ENCODE measurements around the gene SNCG. TPM values are rescaled to one million over a fixed set of nuclear protein-coding genes. Genes with fewer than 3 reads are reported as not detected.

SNCG gene
- total RNA-seq, 1 donor from 2014 or later, result 14.6 TPM

- no peak for DNase-seq (ENCODE audit: low spot score, unreplicated experiment)
- Mint-ChIP-seq H3K4me1 (ENCODE audit: low read depth) (peaks cover 9% of the 10 kb centered on the region), H3K27me3 (peaks cover 7% of the 10 kb centered on the region), H3K36me3 (ENCODE audit: insufficient read depth) (no peaks in the 10 kb centered on the region), H3K9me3 (ENCODE audit: low read depth) (peaks cover 4% of the 10 kb centered on the region), H3K4me3 (ENCODE audit: low read depth) (no peak overlapping the region), H3K27ac (no peak overlapping the region)
- TF ChIP-seq, protein P1, sequence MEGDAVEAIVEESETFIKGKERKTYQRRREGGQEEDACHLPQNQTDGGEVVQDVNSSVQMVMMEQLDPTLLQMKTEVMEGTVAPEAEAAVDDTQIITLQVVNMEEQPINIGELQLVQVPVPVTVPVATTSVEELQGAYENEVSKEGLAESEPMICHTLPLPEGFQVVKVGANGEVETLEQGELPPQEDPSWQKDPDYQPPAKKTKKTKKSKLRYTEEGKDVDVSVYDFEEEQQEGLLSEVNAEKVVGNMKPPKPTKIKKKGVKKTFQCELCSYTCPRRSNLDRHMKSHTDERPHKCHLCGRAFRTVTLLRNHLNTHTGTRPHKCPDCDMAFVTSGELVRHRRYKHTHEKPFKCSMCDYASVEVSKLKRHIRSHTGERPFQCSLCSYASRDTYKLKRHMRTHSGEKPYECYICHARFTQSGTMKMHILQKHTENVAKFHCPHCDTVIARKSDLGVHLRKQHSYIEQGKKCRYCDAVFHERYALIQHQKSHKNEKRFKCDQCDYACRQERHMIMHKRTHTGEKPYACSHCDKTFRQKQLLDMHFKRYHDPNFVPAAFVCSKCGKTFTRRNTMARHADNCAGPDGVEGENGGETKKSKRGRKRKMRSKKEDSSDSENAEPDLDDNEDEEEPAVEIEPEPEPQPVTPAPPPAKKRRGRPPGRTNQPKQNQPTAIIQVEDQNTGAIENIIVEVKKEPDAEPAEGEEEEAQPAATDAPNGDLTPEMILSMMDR (IDR thresholded peaks at IDR 0.05; ENCODE audit: unreplicated experiment), result no peak
These were observed 14.9 kb upstream of the SNCG start for GRCh38 chr10:86943316-86944030.

- no peaks in the 10 kb centered on the region for H3K36me3 Mint-ChIP-seq (ENCODE audit: insufficient read depth)
- peaks cover 7% of the 10 kb centered on the region for H3K27me3 Mint-ChIP-seq
- no peak overlapping the region for H3K4me3 Mint-ChIP-seq (ENCODE audit: low read depth)
- H3K27ac Mint-ChIP-seq, result no peak overlapping the region
- DNase-seq (ENCODE audit: low spot score, unreplicated experiment), result no peak
- TF ChIP-seq, protein P1 (IDR thresholded peaks at IDR 0.05; ENCODE audit: unreplicated experiment), result no peak
- peaks cover 9% of the 10 kb centered on the region for H3K4me1 Mint-ChIP-seq (ENCODE audit: low read depth)
- peaks cover 4% of the 10 kb centered on the region for H3K9me3 Mint-ChIP-seq (ENCODE audit: low read depth)
These were observed 14.4 kb upstream of the SNCG start for GRCh38 chr10:86944031-86944419.

GRCh38 chr10:86944471-86944870, 13.9 kb upstream of the SNCG start:
- no peak for DNase-seq (ENCODE audit: low spot score, unreplicated experiment)
- peaks cover 7% of the 10 kb centered on the region for H3K27me3 Mint-ChIP-seq
- H3K36me3 Mint-ChIP-seq (ENCODE audit: insufficient read depth), result no peaks in the 10 kb centered on the region
- H3K27ac Mint-ChIP-seq, result no peak overlapping the region
- peaks cover 9% of the 10 kb centered on the region for H3K4me1 Mint-ChIP-seq (ENCODE audit: low read depth)
- H3K4me3 Mint-ChIP-seq (ENCODE audit: low read depth), result no peak overlapping the region
- TF ChIP-seq, protein P1 (IDR thresholded peaks at IDR 0.05; ENCODE audit: unreplicated experiment), result no peak
- H3K9me3 Mint-ChIP-seq (ENCODE audit: low read depth), result peaks cover 4% of the 10 kb centered on the region

DNA sequence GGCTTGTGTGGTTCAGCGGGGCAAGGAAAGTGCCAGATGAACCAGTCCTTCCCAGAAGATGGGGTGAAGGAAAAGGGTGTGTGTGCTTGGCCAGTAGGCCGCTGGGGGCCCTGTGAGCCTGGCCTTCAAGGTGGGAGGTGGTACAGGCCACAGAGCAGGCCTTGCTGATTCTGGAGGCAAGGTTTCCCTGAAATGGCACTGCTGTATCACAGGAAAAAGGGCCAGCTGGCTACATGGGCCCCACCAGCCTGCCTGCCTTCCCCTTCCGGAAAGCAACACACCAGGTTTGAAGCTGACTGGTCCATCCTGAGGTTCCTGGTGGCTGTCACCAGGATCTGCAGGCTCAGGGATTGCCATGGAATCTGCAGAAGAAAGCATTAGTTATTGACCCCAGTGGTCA, 13.5 kb upstream of the SNCG start:
- peaks cover 7% of the 10 kb centered on the region for H3K27me3 Mint-ChIP-seq
- H3K9me3 Mint-ChIP-seq (ENCODE audit: low read depth), result peaks cover 4% of the 10 kb centered on the region
- H3K27ac Mint-ChIP-seq, result no peak overlapping the region
- H3K4me3 Mint-ChIP-seq (ENCODE audit: low read depth), result no peak overlapping the region
- H3K36me3 Mint-ChIP-seq (ENCODE audit: insufficient read depth), result no peaks in the 10 kb centered on the region
- no peak for DNase-seq (ENCODE audit: low spot score, unreplicated experiment)
- H3K4me1 Mint-ChIP-seq (ENCODE audit: low read depth), result peaks cover 9% of the 10 kb centered on the region
- TF ChIP-seq, protein P1 (IDR thresholded peaks at IDR 0.05; ENCODE audit: unreplicated experiment), result no peak

GRCh38 chr10:86945361-86946212, 12.8 kb upstream of the SNCG start:
- no peak for DNase-seq (ENCODE audit: low spot score, unreplicated experiment)
- peaks cover 4% of the 10 kb centered on the region for H3K9me3 Mint-ChIP-seq (ENCODE audit: low read depth)
- H3K27me3 Mint-ChIP-seq, result peaks cover 7% of the 10 kb centered on the region
- H3K4me3 Mint-ChIP-seq (ENCODE audit: low read depth), result no peak overlapping the region
- no peak overlapping the region for H3K27ac Mint-ChIP-seq
- TF ChIP-seq, protein P1 (IDR thresholded peaks at IDR 0.05; ENCODE audit: unreplicated experiment), result peak; percentile 56
- peaks cover 9% of the 10 kb centered on the region for H3K4me1 Mint-ChIP-seq (ENCODE audit: low read depth)
- no peaks in the 10 kb centered on the region for H3K36me3 Mint-ChIP-seq (ENCODE audit: insufficient read depth)

Data from progenitor cell of endocrine pancreas (in vitro differentiated cells).